Thymus (tissue), 11 donors: Measurements from ENCODE around the gene MAMSTR. TPM values are rescaled to one million over a fixed set of nuclear protein-coding genes. Genes with fewer than 3 reads are reported as not detected.

Source experiments
- DNase-seq, 9 donors: peaks; one replicate each; pipeline ENCODE4 v3.0.0-alpha.2; 2013; ENCODE audit warnings: low spot score in 9 of 9, low read depth in 6 of 9, missing footprints in 1 of 9
- H3K27ac ChIP-seq, 2 donors: one replicate each; pipeline ENCODE4 v1.5.1; 2013; ENCODE audit warnings: control low read depth in 1 of 2, low read depth in 1 of 2, low read length in 1 of 2, mild to moderate bottlenecking in 1 of 2, moderate library complexity in 1 of 2
- H3K27me3 ChIP-seq, 2 donors: one replicate each; pipeline ENCODE4 v1.5.1; 2013; ENCODE audit warnings: low read length in 1 of 2; ENCODE audit not compliant: control insufficient read depth in 2 of 2, insufficient read depth in 1 of 2
- H3K36me3 ChIP-seq, 2 donors: one replicate each; pipeline ENCODE4 v1.5.1; 2013; ENCODE audit warnings: low read length in 1 of 2, mild to moderate bottlenecking in 1 of 2, moderate library complexity in 1 of 2; ENCODE audit not compliant: control insufficient read depth in 2 of 2, insufficient read depth in 2 of 2
- H3K4me1 ChIP-seq, 2 donors: one replicate each; pipeline ENCODE4 v1.5.1; 2013; ENCODE audit warnings: low read length in 2 of 2; ENCODE audit not compliant: control insufficient read depth in 2 of 2, insufficient read depth in 2 of 2
- H3K4me3 ChIP-seq, 2 donors: one replicate each; pipeline ENCODE4 v1.5.1; 2013; ENCODE audit warnings: low read length in 2 of 2, control low read depth in 1 of 2, mild to moderate bottlenecking in 1 of 2
- H3K9me3 ChIP-seq, 2 donors: one replicate each; pipeline ENCODE4 v1.5.1; 2013; ENCODE audit warnings: low read length in 1 of 2, mild to moderate bottlenecking in 1 of 2; ENCODE audit not compliant: control insufficient read depth in 2 of 2, insufficient read depth in 1 of 2
- WGBS: extraction: QIAGEN DNeasy Blood & Tissue Kit; methylation state at CpG from one replicate; pipeline ENCODE4 v1.1.7; 2013; 5-methylcytosine and 5-hydroxymethylcytosine counted together
- polyA plus RNA-seq: library from polyadenylated mRNA; stranded (reverse); fragments of 200-250 nt; gene quantifications from one replicate; pipeline ENCODE4 v1.2.3, GENCODE V29; 2013
- total RNA-seq: library from RNA; stranded (reverse); fragments of 120-200 nt; gene quantifications from one replicate; pipeline ENCODE4 v1.2.4, GENCODE V29; 2013
- donor health status: healthy.

Gene MAMSTR
- total and polyA plus RNA-seq, 2 donors: 0.38 to 1.2 TPM

- WGBS: 81% methylated on average over 4 of the region's 4 CpGs
- no peaks in the 10 kb centered on the region for H3K36me3 ChIP-seq
- H3K4me1 ChIP-seq: peaks cover 8 to 33% of the 10 kb centered on the region in 2 donors
- H3K27ac ChIP-seq: no peak overlapping the region
- no peak for DNase-seq
- H3K27me3 ChIP-seq: peaks cover 42 to 94% of the 10 kb centered on the region in 2 donors
- no peak overlapping the region for H3K4me3 ChIP-seq
- H3K9me3 ChIP-seq: peaks cover 0 to 20% of the 10 kb centered on the region in 2 donors
Observed at GRCh38 chr19:48749571-48750198, 30.2 kb upstream of the MAMSTR start.

- peak within 1 kb of the TSS in 1 of 2 donors; percentile 6 for H3K4me3 ChIP-seq
- H3K27me3 ChIP-seq: peaks cover 23 to 86% of the 10 kb centered on the region in 2 donors
- WGBS: 14% methylated on average over 31 of the region's 31 CpGs
- DNase-seq: peak in 3 of 9 donors; percentile 40 to 70 (median 50)
- H3K27ac ChIP-seq: peak within 1 kb of the TSS in 1 of 2 donors; percentile 61
- peaks cover under 1 to 17% of the 10 kb centered on the region in 2 donors for H3K4me1 ChIP-seq
- H3K36me3 ChIP-seq: no peaks in the 10 kb centered on the region
- H3K9me3 ChIP-seq: peaks cover 0 to 20% of the 10 kb centered on the region in 2 donors
Observed at GRCh38 chr19:48746738-48747575, 27.4 kb upstream of the MAMSTR start, which contains the start of gene IZUMO1. IZUMO1 (minus strand) TSS chr19:48746909; CDS start chr19:48745859, 1,050 bp downstream.

- WGBS: 90% methylated on average over 8 of the region's 8 CpGs
- Histone ChIP-seq H3K27ac (peak overlapping the region in 1 of 2 donors; percentile 19), H3K27me3 (peaks cover 22 to 86% of the 10 kb centered on the region in 2 donors), H3K9me3 (peaks cover 0 to 28% of the 10 kb centered on the region in 2 donors), H3K4me1 (peaks cover 0 to 24% of the 10 kb centered on the region in 2 donors), H3K36me3 (no peaks in the 10 kb centered on the region), H3K4me3 (no peak overlapping the region)
- no peak for DNase-seq
Observed at GRCh38 chr19:48746110-48746509, 26.6 kb upstream of the MAMSTR start.

GRCh38 chr19:48745208-48745995 is 25.9 kb upstream of the MAMSTR start:
- Histone ChIP-seq H3K9me3 (peaks cover 0 to 29% of the 10 kb centered on the region in 2 donors), H3K27ac (no peak overlapping the region), H3K4me3 (no peak overlapping the region), H3K27me3 (peaks cover 21 to 86% of the 10 kb centered on the region in 2 donors), H3K36me3 (no peaks in the 10 kb centered on the region), H3K4me1 (peaks cover 0 to 28% of the 10 kb centered on the region in 2 donors)
- 32% methylated on average over 33 of the region's 33 CpGs for WGBS
- peak in 3 of 9 donors; percentile 35 to 65 (median 49) for DNase-seq

- H3K4me3 ChIP-seq: no peak overlapping the region
- peaks cover 35 to 77% of the 10 kb centered on the region in 2 donors for H3K27me3 ChIP-seq
- 96% methylated on average over 11 of the region's 11 CpGs for WGBS
- no peak for DNase-seq
- no peaks in the 10 kb centered on the region for H3K36me3 ChIP-seq
- peaks cover 0 to 29% of the 10 kb centered on the region in 2 donors for H3K9me3 ChIP-seq
- H3K27ac ChIP-seq: no peak overlapping the region
- peaks cover 8 to 41% of the 10 kb centered on the region in 2 donors for H3K4me1 ChIP-seq
Observed at GRCh38 chr19:48742096-48742495, 22.6 kb upstream of the MAMSTR start.

GRCh38 chr19:48741129-48741999 is 21.8 kb upstream of the MAMSTR start:
- no peak for DNase-seq
- peaks cover 8 to 34% of the 10 kb centered on the region in 2 donors for H3K4me1 ChIP-seq

GRCh38 chr19:48740164-48740972 is 20.8 kb upstream of the MAMSTR start, which contains the start of gene RASIP1:
RASIP1 (minus strand) TSS chr19:48740610; CDS start chr19:48740282, 328 bp downstream.
- no peak for DNase-seq

More at GRCh38 chr19:48741129-48741999, 21.8 kb upstream of the MAMSTR start:
- Histone ChIP-seq H3K27ac (no peak overlapping the region), H3K9me3 (peaks cover 0 to 22% of the 10 kb centered on the region in 2 donors), H3K4me3 (no peak overlapping the region), H3K27me3 (peaks cover 31 to 69% of the 10 kb centered on the region in 2 donors), H3K36me3 (no peaks in the 10 kb centered on the region)
- WGBS: 55% methylated on average over 35 of the region's 35 CpGs

More at GRCh38 chr19:48740164-48740972, 20.8 kb upstream of the MAMSTR start, which contains the start of gene RASIP1:
- Histone ChIP-seq H3K4me3 (peak within 1 kb of the TSS in 1 of 2 donors; percentile 60), H3K27me3 (peaks cover 22 to 59% of the 10 kb centered on the region in 2 donors), H3K27ac (peak within 1 kb of the TSS in 1 of 2 donors; percentile 46), H3K4me1 (peaks cover 8 to 30% of the 10 kb centered on the region in 2 donors), H3K9me3 (peaks cover 0 to 15% of the 10 kb centered on the region in 2 donors), H3K36me3 (no peaks in the 10 kb centered on the region)
- WGBS: 35% methylated on average over 27 of the region's 27 CpGs
